IMR-90 (cell line): ENCODE data around the gene QTRT2. TPM values are rescaled to one million over a fixed set of nuclear protein-coding genes. Genes with fewer than 3 reads are reported as not detected.

ENCODE experiments used
- ATAC-seq: fragments of 200-7000 bp; cut with Tn5 transposase; 2 replicates; pipeline ENCODE4 v1.9.1; 2020; ENCODE audit warnings: low read depth, mild to moderate bottlenecking, moderate library complexity
- BruUV-seq: library from RNA; stranded (reverse); fragments of 400-500 nt; replicated peaks from 2 replicates; lab custom pipeline; 2021; lab: Mats Ljungman, UMichigan
- CTCF ChIA-PET: fragments of 300-600 bp; formaldehyde crosslinking; extraction: SDS; loops from one replicate; lab custom pipeline; 2021; ENCODE audit warnings: antibody characterized with exemption; lab: Yijun Ruan, JAX
- POLR2A ChIA-PET: fragments of 300-600 bp; sonication (Branson Sonifier 250); formaldehyde crosslinking; loops from one replicate; lab custom pipeline; 2022; ENCODE audit warnings: antibody characterized with exemption; ENCODE audit not compliant: unreplicated experiment; lab: Charles Lee
- DNase-seq: peaks from one replicate; pipeline ENCODE4 v3.0.0; 2013
- H2AFZ ChIP-seq: replicated peaks from 2 replicates; pipeline ENCODE3; 2013; ENCODE audit warnings: low read length, mild to moderate bottlenecking; ENCODE audit not compliant: poor library complexity
- H2AK5ac ChIP-seq: 2 replicates; pipeline ENCODE4 v1.6.1; 2013; ENCODE audit warnings: low read depth, low read length, inconsistent platforms
- H2AK9ac ChIP-seq: replicated peaks from 2 replicates; pipeline ENCODE3; 2013; ENCODE audit warnings: mild to moderate bottlenecking, low read depth, low read length, moderate library complexity; ENCODE audit not compliant: poor library complexity
- H2BK120ac ChIP-seq: 2 replicates; pipeline ENCODE4 v1.6.1; 2013; ENCODE audit warnings: low read depth, low read length, inconsistent platforms
- H2BK15ac ChIP-seq: 3 replicates; pipeline ENCODE4 v1.6.1; 2013; ENCODE audit warnings: low read depth, low read length, inconsistent platforms
- H2BK20ac ChIP-seq: 2 replicates; pipeline ENCODE4 v1.6.1; 2013; ENCODE audit warnings: low read depth, mild to moderate bottlenecking, inconsistent platforms, low read length, moderate library complexity
- H2BK5ac ChIP-seq: 2 replicates; pipeline ENCODE4 v1.6.1; 2013; ENCODE audit warnings: mild to moderate bottlenecking, low read depth, low read length, inconsistent platforms; ENCODE audit not compliant: poor library complexity, severe bottlenecking
- H3K14ac ChIP-seq: replicated peaks from 2 replicates; pipeline ENCODE4 v1.6.1; 2013; ENCODE audit warnings: low read depth, low read length, inconsistent platforms
- H3K18ac ChIP-seq: 2 replicates; pipeline ENCODE4 v1.6.1; 2013; ENCODE audit warnings: low read depth, low read length, control low read depth
- H3K23ac ChIP-seq: 2 replicates; pipeline ENCODE4 v1.6.1; 2013; ENCODE audit warnings: low read depth, low read length, inconsistent platforms
- H3K27ac ChIP-seq: 2 replicates; pipeline ENCODE4 v1.5.1; 2013; ENCODE audit warnings: mild to moderate bottlenecking, control low read depth, low read length; ENCODE audit not compliant: insufficient read depth
- H3K27me3 ChIP-seq: 2 replicates; pipeline ENCODE4 v1.6.1; 2013; ENCODE audit warnings: low read length; ENCODE audit not compliant: control insufficient read depth, insufficient read depth
- H3K36me3 ChIP-seq: 2 replicates; pipeline ENCODE4 v1.6.1; 2013; ENCODE audit warnings: low read length, mixed read lengths; ENCODE audit not compliant: control insufficient read depth, insufficient read depth
- H3K4ac ChIP-seq: 2 replicates; pipeline ENCODE4 v1.6.1; 2013; ENCODE audit warnings: low read depth, low read length, inconsistent platforms
- H3K4me1 ChIP-seq: 2 replicates; pipeline ENCODE4 v1.6.1; 2013; ENCODE audit warnings: low read length, mixed read lengths; ENCODE audit not compliant: control insufficient read depth, insufficient read depth
- H3K4me2 ChIP-seq: 2 replicates; pipeline ENCODE4 v1.6.1; 2013; ENCODE audit warnings: low read depth, mild to moderate bottlenecking, control low read depth, low read length, moderate library complexity
- H3K4me3 ChIP-seq: 2 replicates; pipeline ENCODE4 v1.5.1; 2013; ENCODE audit warnings: low read depth, mild to moderate bottlenecking, control low read depth, low read length, moderate library complexity; ENCODE audit not compliant: insufficient read depth
- H3K56ac ChIP-seq: 2 replicates; pipeline ENCODE4 v1.6.1; 2013; ENCODE audit warnings: low read length, inconsistent platforms; ENCODE audit not compliant: insufficient read depth; ENCODE audit errors: extremely low read depth
- H3K79me1 ChIP-seq, 2 experiments: 2 replicates each; pipeline ENCODE4 v1.6.1; 2013; ENCODE audit warnings: low read length in 2 of 2, inconsistent platforms in 1 of 2, low read depth in 1 of 2
- H3K9ac ChIP-seq: 2 replicates; pipeline ENCODE4 v1.6.1; 2013; ENCODE audit warnings: low read depth, low read length, control low read depth
- H3K9me1 ChIP-seq: 2 replicates; pipeline ENCODE4 v1.6.1; 2013; ENCODE audit warnings: low read length, inconsistent platforms; ENCODE audit not compliant: insufficient read depth
- H3K9me3 ChIP-seq: 2 replicates; pipeline ENCODE4 v1.6.1; 2013; ENCODE audit warnings: low read length; ENCODE audit not compliant: control insufficient read depth, insufficient read depth
- H4K20me1 ChIP-seq: 2 replicates; pipeline ENCODE4 v1.6.1; 2013; ENCODE audit warnings: low read length, inconsistent platforms; ENCODE audit not compliant: insufficient read depth
- H4K5ac ChIP-seq: 2 replicates; pipeline ENCODE4 v1.6.1; 2013; ENCODE audit warnings: mild to moderate bottlenecking, low read depth, low read length, control low read depth
- H4K8ac ChIP-seq, 2 experiments: 2 replicates each; pipeline ENCODE4 v1.6.1; 2013; ENCODE audit warnings: low read depth in 2 of 2, low read length in 2 of 2, control low read depth in 1 of 2, inconsistent platforms in 1 of 2
- H4K91ac ChIP-seq: 2 replicates; pipeline ENCODE4 v1.6.1; 2013; ENCODE audit warnings: low read depth, low read length, inconsistent platforms; ENCODE audit not compliant: insufficient read depth
- BHLHE40 ChIP-seq: fragments of 150-350 bp; IDR thresholded peaks from 2 replicates; pipeline ENCODE4 v1.6.1; 2016; ENCODE audit warnings: mild to moderate bottlenecking, low read depth, low read length
- SMC3 ChIP-seq: fragments of 150-350 bp; IDR thresholded peaks from 2 replicates; pipeline ENCODE4 v1.6.1; 2016; ENCODE audit warnings: low read depth, mild to moderate bottlenecking, antibody characterized with exemption, low read length, moderate library complexity
- WGBS, 2 experiments: methylation state at CpG; one replicate each; pipeline versions ENCODE4 v1.1.5 to v1.1.7; 2013; ENCODE audit warnings: missing lambda C conversion rate in 2 of 2; ENCODE audit not compliant: insufficient read length in 1 of 2; ENCODE audit errors: extremely low coverage in 2 of 2; 5-methylcytosine and 5-hydroxymethylcytosine counted together
- dilution Hi-C: fragments of 300-500 bp; cut with HindIII; formaldehyde crosslinking; loops from one replicate; pipeline ENCODE4 v1.14.3; 2018; ENCODE audit warnings: low sequenced_read_pairs; ENCODE audit not compliant: unreplicated experiment
- in situ Hi-C: fragments of 300-500 bp; cut with MboI; formaldehyde crosslinking; loops from 3 replicates; pipeline ENCODE4 v1.14.3; 2019; ENCODE audit warnings: low sequenced_read_pairs, inconsistent platforms, mixed read lengths
- intact Hi-C: fragments of 100-400 bp; cut with micrococcal nuclease; formaldehyde crosslinking; loops from 2 replicates; pipeline ENCODE4 v1.10.0; 2022
- polyA plus RNA-seq, 3 experiments: library from polyadenylated mRNA; depleted of rRNA; stranded (reverse); fragments of >200 nt; gene quantifications; 2 replicates each; pipeline ENCODE4 v1.2.3, GENCODE V29; 2012; ENCODE audit warnings: low replicate concordance in 1 of 3
- total RNA-seq: library from RNA; depleted of rRNA; stranded (reverse); fragments of >200 nt; gene quantifications from 2 replicates; pipeline ENCODE4 v1.2.3, GENCODE V29; 2012

Gene QTRT2
- total and polyA plus RNA-seq, 2 of the 4 experiments (the other 2 are of a cell fraction) = 7.3 to 15.6 TPM

- Histone ChIP-seq H2BK20ac (no peak overlapping the region), H3K4ac (no peak overlapping the region), H3K9me3 (no peaks in the 10 kb centered on the region), H4K20me1 (no peaks in the 10 kb centered on the region), H3K18ac (no peak overlapping the region), H3K4me3 (no peak overlapping the region), H2AK9ac (no peak overlapping the region), H3K4me1 (no peaks in the 10 kb centered on the region), H3K23ac (peak overlapping the region; percentile 7; the same call in 1 of the 2 replicates), H3K27me3 (no peaks in the 10 kb centered on the region), H3K79me1 (no peaks in the 10 kb centered on the region), H4K91ac (no peak overlapping the region), H2AK5ac (no peak overlapping the region), H2BK120ac (no peak overlapping the region), H2AFZ (no peak overlapping the region), H4K8ac (no peak overlapping the region), H3K56ac (no peak overlapping the region), H3K9ac (no peak overlapping the region), H2BK5ac (no peak overlapping the region), H3K36me3 (no peaks in the 10 kb centered on the region), H3K4me2 (no peak overlapping the region), H3K14ac (no peak overlapping the region), H4K5ac (no peak overlapping the region), H3K27ac (no peak overlapping the region), H3K9me1 (0 out of 2 replicates have a peak, but pooled peaks cover 3% of the 10 kb centered on the region), H2BK15ac (no peak overlapping the region)
- ChIA-PET CTCF (no interaction called here), POLR2A (no interaction called here)
- in situ Hi-C loops = no loop called here
- DNase-seq = no peak
- no TSS peak for BruUV-seq
- TF ChIP-seq BHLHE40 (no peak), SMC3 (no peak)
- dilution Hi-C loops = no loop called here
- ATAC-seq = no peak
- intact Hi-C loops = no loop called here
- WGBS, 2 experiments = no CpG with 5 or more reads among the region's 3 CpGs
These were observed 58.2 kb downstream of the QTRT2 start for GRCh38 chr3:114114719-114115118.
